PC-3 (cell line): ENCODE data around the gene GIPC3. TPM values are rescaled to one million over a fixed set of nuclear protein-coding genes. Genes with fewer than 3 reads are reported as not detected.

ENCODE experiments used
- ATAC-seq: fragments of 200-7000 bp; cut with Tn5 transposase; 2 replicates; pipeline ENCODE4 v1.9.1; 2020; ENCODE audit warnings: mild to moderate bottlenecking, moderate library complexity
- BruUV-seq: library from RNA; stranded (reverse); fragments of 400-500 nt; replicated peaks from 2 replicates; lab custom pipeline; 2021; lab: Mats Ljungman, UMichigan
- CTCF ChIA-PET: fragments of 300-600 bp; sonication (Branson Sonifier 250); formaldehyde crosslinking; loops from one replicate; lab custom pipeline; 2022; ENCODE audit warnings: antibody characterized with exemption; lab: Charles Lee
- POLR2A ChIA-PET: fragments of 300-600 bp; sonication (Branson Sonifier 250); formaldehyde crosslinking; loops from one replicate; lab custom pipeline; 2022; ENCODE audit warnings: antibody characterized with exemption; ENCODE audit not compliant: unreplicated experiment; lab: Charles Lee
- DNase-seq: peaks from one replicate; pipeline ENCODE4 v3.0.0-alpha.2; 2015
- H2AFZ ChIP-seq: fragments of 300-600 bp; sonication (generic); 2 replicates; pipeline ENCODE4 v1.6.0; 2016; ENCODE audit warnings: antibody characterized with exemption, low read length
- H3F3A ChIP-seq: fragments of 300-600 bp; sonication (generic); one replicate; pipeline ENCODE4 v1.6.0; 2017; ENCODE audit warnings: antibody characterized with exemption, low read length, control low read depth, mild to moderate bottlenecking; ENCODE audit not compliant: unreplicated experiment
- H3K27ac ChIP-seq: fragments of 300-600 bp; sonication (generic); 2 replicates; pipeline ENCODE4 v1.5.1; 2016; ENCODE audit warnings: mild to moderate bottlenecking, low read length
- H3K27me3 ChIP-seq: fragments of 300-600 bp; sonication (generic); 2 replicates; pipeline ENCODE4 v1.6.1; 2016; ENCODE audit warnings: low read length, mixed read lengths
- H3K36me3 ChIP-seq: fragments of 300-600 bp; sonication (generic); 2 replicates; pipeline ENCODE4 v1.6.1; 2016; ENCODE audit warnings: low read depth, mixed run types, low read length, mixed read lengths
- H3K4me1 ChIP-seq: fragments of 300-600 bp; sonication (generic); 2 replicates; pipeline ENCODE4 v1.5.1; 2016; ENCODE audit warnings: low read length; ENCODE audit not compliant: insufficient read depth
- H3K4me2 ChIP-seq: fragments of 300-600 bp; sonication (generic); 2 replicates; pipeline ENCODE4 v1.6.0; 2016; ENCODE audit warnings: low read length
- H3K4me3 ChIP-seq: fragments of 300-600 bp; sonication (generic); 2 replicates; pipeline ENCODE4 v1.5.1; 2016; ENCODE audit warnings: mild to moderate bottlenecking, low read length, mixed read lengths
- H3K79me2 ChIP-seq: fragments of 300-600 bp; sonication (generic); 2 replicates; pipeline ENCODE4 v1.6.1; 2017; ENCODE audit warnings: low read length, mixed read lengths
- H3K9ac ChIP-seq: fragments of 300-600 bp; sonication (generic); 2 replicates; pipeline ENCODE4 v1.6.0; 2016; ENCODE audit warnings: mild to moderate bottlenecking, low read length
- H3K9me2 ChIP-seq: fragments of 300-600 bp; sonication (generic); replicated peaks from 2 replicates; pipeline ENCODE4 v1.6.1; 2016; ENCODE audit warnings: mixed run types, low read length, mixed read lengths
- H3K9me3 ChIP-seq: fragments of 300-600 bp; sonication (generic); 2 replicates; pipeline ENCODE4 v1.6.1; 2016; ENCODE audit warnings: low read length, mixed read lengths
- H4K20me1 ChIP-seq: fragments of 300-600 bp; sonication (generic); 2 replicates; pipeline ENCODE4 v1.6.1; 2016; ENCODE audit warnings: low read length, mixed read lengths
- CTCF ChIP-seq: fragments of 300-600 bp; sonication (generic); conservative IDR thresholded peaks from 2 replicates; pipeline ENCODE4 v1.5.1; 2017; ENCODE audit warnings: antibody characterized with exemption, low read depth, mild to moderate bottlenecking, low read length
- EZH2 ChIP-seq: fragments of 300-600 bp; sonication (generic); IDR thresholded peaks from one replicate; pipeline ENCODE4 v1.6.1; 2017; ENCODE audit warnings: antibody characterized with exemption, mild to moderate bottlenecking, low read length; ENCODE audit not compliant: unreplicated experiment
- EZH2phosphoT487 ChIP-seq: fragments of 300-600 bp; sonication (generic); IDR thresholded peaks from 2 replicates; pipeline ENCODE4 v1.6.1; 2018; ENCODE audit warnings: mild to moderate bottlenecking, antibody characterized with exemption, low read length, borderline replicate concordance
- intact Hi-C: fragments of 100-400 bp; cut with micrococcal nuclease; formaldehyde crosslinking; loops from 2 replicates; pipeline ENCODE4 v1.9.0; 2023
- total RNA-seq: library from RNA; depleted of rRNA; stranded (reverse); fragments of >200 nt; gene quantifications from 2 replicates; pipeline ENCODE4 v1.2.3, GENCODE V29; 2014

GIPC3 gene
- total RNA-seq, 1 experiment from 2014 or later, result 0.18 TPM

- ChIA-PET POLR2A (interaction anchor here (0.6 kb wide), 1 partner anchor 1044 kb away, joined by 3 read pairs; no protein-coding TSS in a partner anchor), CTCF (interaction anchor here (1.0 kb wide), 1 partner anchor 9 kb away, joined by 9 read pairs; no protein-coding TSS in a partner anchor)
- peak; percentile 6; the same call in 1 of the 2 replicates for ATAC-seq
- Histone ChIP-seq H3K9me2 (no peaks in the 10 kb centered on the region), H3K9ac (peak overlapping the region; percentile 88), H2AFZ (peak overlapping the region; percentile 64), H3F3A (no peaks in the 10 kb centered on the region), H3K27me3 (no peaks in the 10 kb centered on the region), H3K79me2 (peaks cover 12% of the 10 kb centered on the region), H3K27ac (peak overlapping the region; percentile 45), H3K4me1 (peaks cover 4% of the 10 kb centered on the region; the same call in 1 of the 2 replicates), H4K20me1 (no peaks in the 10 kb centered on the region), H3K36me3 (peaks cover 3% of the 10 kb centered on the region), H3K4me3 (peak overlapping the region; percentile 95), H3K4me2 (peak overlapping the region; percentile 93), H3K9me3 (no peaks in the 10 kb centered on the region)
- intact Hi-C loops, result no loop called here
- no peak for DNase-seq
- TF ChIP-seq EZH2phosphoT487 (no peak), CTCF (no peak), EZH2 (no peak)
- BruUV-seq, result no TSS peak
Measured at GRCh38 chr19:3573162-3573857, 12.0 kb upstream of the GIPC3 start.

- H3K27me3 ChIP-seq, result no peaks in the 10 kb centered on the region
- CTCF ChIA-PET, result interaction anchor here (0.7 to 1.0 kb wide), 2 partner anchors 9 to 153 kb away, joined by 3 to 9 read pairs; no protein-coding TSS in a partner anchor
- H3K4me2 ChIP-seq, result peak overlapping the region; percentile 93
- peak overlapping the region; percentile 64 for H2AFZ ChIP-seq
- POLR2A ChIA-PET, result interaction anchor here (0.6 kb wide), 1 partner anchor 1045 kb away, joined by 3 read pairs; no protein-coding TSS in a partner anchor
- no peaks in the 10 kb centered on the region for H3K9me3 ChIP-seq
- H4K20me1 ChIP-seq, result no peaks in the 10 kb centered on the region
- H3K4me3 ChIP-seq, result peak overlapping the region; percentile 95
- peaks cover 4% of the 10 kb centered on the region; the same call in 1 of the 2 replicates for H3K4me1 ChIP-seq
- H3K27ac ChIP-seq, result no peak overlapping the region
- H3F3A ChIP-seq, result no peaks in the 10 kb centered on the region
- BruUV-seq, result no TSS peak
- DNase-seq, result peak; percentile 97
- intact Hi-C loops, result no loop called here
- peaks cover 3% of the 10 kb centered on the region for H3K36me3 ChIP-seq
- no peak for TF ChIP-seq CTCF
- no peak for TF ChIP-seq EZH2
- no peak for TF ChIP-seq EZH2phosphoT487
- peak; percentile 70 for ATAC-seq
- H3K9me2 ChIP-seq, result no peaks in the 10 kb centered on the region
- peaks cover 12% of the 10 kb centered on the region for H3K79me2 ChIP-seq
- H3K9ac ChIP-seq, result peak overlapping the region; percentile 88
Measured at GRCh38 chr19:3573858-3574637, 11.2 kb upstream of the GIPC3 start.
